Effector memory CD4-positive, alpha-beta T cell (primary cell): Measurements from ENCODE around the gene MICALL2.

Experiments used
- DNase-seq, 3 donors: peaks; one replicate each; pipeline ENCODE4 v3.0.0-alpha.2; 2020
- H3K27ac ChIP-seq: 2 replicates; pipeline ENCODE4 v1.7.0; 2013; ENCODE audit warnings: mild to moderate bottlenecking, low read length, moderate library complexity; ENCODE audit not compliant: insufficient read depth, poor library complexity, severe bottlenecking
- H3K27me3 ChIP-seq: replicated peaks from 2 replicates; pipeline ENCODE4 v1.7.0; 2013; ENCODE audit warnings: mild to moderate bottlenecking, low read length; ENCODE audit not compliant: insufficient read depth, control insufficient read depth, poor library complexity, severe bottlenecking
- H3K36me3 ChIP-seq: 2 replicates; pipeline ENCODE4 v1.7.0; 2013; ENCODE audit warnings: mild to moderate bottlenecking, low read length, moderate library complexity; ENCODE audit not compliant: control insufficient read depth, insufficient read depth
- H3K4me1 ChIP-seq: 2 replicates; pipeline ENCODE4 v1.7.0; 2013; ENCODE audit warnings: low read length, mild to moderate bottlenecking; ENCODE audit not compliant: control insufficient read depth, insufficient read depth, poor library complexity, severe bottlenecking
- H3K4me3 ChIP-seq: 2 replicates; pipeline ENCODE4 v1.7.0; 2013; ENCODE audit warnings: low read length, low read depth, mild to moderate bottlenecking; ENCODE audit not compliant: insufficient read depth, poor library complexity, severe bottlenecking
- H3K9me3 ChIP-seq: 2 replicates; pipeline ENCODE4 v1.7.0; 2013; ENCODE audit warnings: mild to moderate bottlenecking, low read length, moderate library complexity; ENCODE audit not compliant: control insufficient read depth

The MICALL2 gene

DNA sequence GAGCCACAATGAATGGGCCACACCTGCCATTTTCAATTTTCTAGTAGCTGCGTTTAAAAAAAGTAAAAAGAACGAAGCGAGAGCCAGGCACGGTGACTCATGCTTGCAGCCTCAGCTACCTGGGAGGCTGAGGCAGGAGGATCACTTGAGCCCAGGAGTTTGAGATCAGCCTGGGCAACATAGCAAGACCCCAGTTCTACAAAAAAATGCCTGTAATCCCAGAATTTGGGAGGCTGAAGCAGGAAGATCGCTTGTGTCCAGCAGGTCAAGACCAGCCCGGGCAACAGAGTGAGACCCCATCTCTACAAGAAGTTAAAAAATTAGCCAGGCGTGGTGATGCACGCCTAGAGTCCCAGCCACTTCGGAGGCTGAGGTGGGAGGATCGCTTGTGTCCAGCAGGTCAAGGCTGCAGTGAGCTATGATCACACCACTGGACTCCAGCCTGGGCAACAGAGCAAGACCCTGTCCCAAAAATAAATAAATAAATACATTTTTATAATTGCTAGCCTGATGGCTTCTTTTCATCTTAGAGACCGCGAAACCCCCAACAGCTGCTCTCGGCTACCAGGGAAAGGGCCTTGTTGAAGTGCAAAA is 32.1 kb downstream of the MICALL2 start:
- no peaks in the 10 kb centered on the region for H3K27me3 ChIP-seq
- DNase-seq = no peak
- H3K4me3 ChIP-seq = no peak overlapping the region

DNA sequence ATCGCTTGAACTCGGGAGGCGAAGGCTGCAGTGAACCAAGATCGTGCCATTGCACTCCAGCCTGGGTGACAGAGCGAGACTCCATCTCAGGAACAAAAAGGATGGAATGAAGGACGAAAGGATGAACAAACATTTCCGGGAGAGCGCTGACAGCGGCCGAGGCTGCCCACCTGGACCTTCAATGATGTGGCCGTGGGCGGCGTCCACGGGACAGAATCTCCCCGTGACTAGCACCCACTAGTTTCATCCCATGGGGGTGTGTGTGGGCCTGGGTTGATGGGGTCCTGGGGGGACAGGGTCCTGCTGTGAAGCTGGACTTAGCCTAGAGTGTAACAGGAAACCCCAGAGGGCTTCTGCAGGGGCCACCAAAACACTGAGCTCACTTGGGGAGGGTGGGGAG is 32.8 kb downstream of the MICALL2 start:
- DNase-seq = no peak
- Histone ChIP-seq H3K9me3 (no peaks in the 10 kb centered on the region), H3K27me3 (no peaks in the 10 kb centered on the region), H3K27ac (no peak overlapping the region), H3K4me1 (no peaks in the 10 kb centered on the region), H3K36me3 (no peaks in the 10 kb centered on the region), H3K4me3 (no peak overlapping the region)

More for the DNA sequence above, 32.1 kb downstream of the MICALL2 start:
- no peaks in the 10 kb centered on the region for H3K9me3 ChIP-seq
- H3K4me1 ChIP-seq = peaks cover under 1% of the 10 kb centered on the region
- no peaks in the 10 kb centered on the region for H3K36me3 ChIP-seq
- no peak overlapping the region for H3K27ac ChIP-seq

DNA sequence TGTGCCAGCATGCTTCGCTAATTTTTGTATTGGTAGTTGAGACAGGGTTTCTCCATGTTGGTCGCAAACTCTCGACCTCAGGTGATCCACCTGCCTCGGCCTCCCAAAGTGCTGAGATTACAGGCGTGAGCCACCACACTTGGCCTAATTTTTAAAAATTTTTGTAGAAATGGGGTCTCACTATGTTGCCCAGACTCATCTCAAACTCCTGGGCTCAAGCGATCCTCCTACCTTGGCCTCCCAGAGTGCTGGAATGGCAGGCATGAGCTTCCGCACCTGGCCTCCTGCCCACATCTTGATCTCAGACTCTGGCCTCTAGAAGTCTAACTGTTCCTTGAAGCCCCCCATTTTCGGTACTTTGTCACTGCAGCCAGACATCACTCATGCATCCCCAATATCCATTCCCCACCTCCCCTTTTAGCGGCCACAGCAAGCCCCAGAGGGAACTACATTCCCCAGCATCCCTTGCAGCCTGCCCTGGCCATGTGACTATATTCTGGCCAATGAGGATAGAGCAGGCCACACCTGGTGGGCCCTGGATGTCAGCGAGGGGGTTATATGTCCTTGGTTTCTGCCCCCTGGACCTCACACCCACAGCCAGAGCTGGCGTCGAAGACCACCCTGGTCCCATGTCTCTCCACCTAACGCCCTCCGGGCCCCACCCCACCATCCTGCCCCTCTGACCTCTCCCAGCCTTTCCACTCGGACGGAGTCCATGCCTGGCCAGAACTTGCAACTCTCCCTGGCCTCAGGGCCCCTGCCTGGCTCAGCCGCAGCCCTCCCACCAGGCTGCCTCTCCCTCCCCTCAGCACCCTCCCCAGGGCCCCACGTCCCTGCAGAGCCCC is 33.8 kb downstream of the MICALL2 start:
- no peak for DNase-seq
- Histone ChIP-seq H3K27me3 (no peaks in the 10 kb centered on the region), H3K4me3 (no peak overlapping the region), H3K9me3 (no peaks in the 10 kb centered on the region), H3K27ac (no peak overlapping the region), H3K4me1 (no peaks in the 10 kb centered on the region), H3K36me3 (no peaks in the 10 kb centered on the region)

DNA sequence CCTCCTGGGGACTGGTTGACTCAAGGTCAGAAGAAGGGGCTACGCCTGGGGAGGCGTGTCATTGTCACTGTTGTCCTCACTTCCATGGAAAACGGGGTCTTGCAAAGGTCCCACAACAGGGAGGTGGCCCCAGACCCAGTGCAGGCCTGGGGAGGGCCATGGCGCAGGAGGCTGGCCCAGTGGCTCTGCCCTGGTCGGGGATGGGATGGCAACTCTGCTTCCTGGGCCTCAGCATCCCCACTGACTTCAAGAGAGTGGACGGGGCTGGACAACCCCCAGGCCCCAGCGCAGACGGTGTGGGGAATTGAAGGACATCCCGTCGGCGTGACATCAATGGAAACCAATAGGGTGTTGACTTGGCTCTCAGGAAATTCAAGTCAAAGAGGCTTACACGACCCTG is 35.2 kb downstream of the MICALL2 start:
- no peak overlapping the region for H3K4me3 ChIP-seq
- H3K4me1 ChIP-seq = no peaks in the 10 kb centered on the region
- no peak for DNase-seq
- H3K27ac ChIP-seq = no peak overlapping the region
- H3K36me3 ChIP-seq = no peaks in the 10 kb centered on the region
- no peaks in the 10 kb centered on the region for H3K27me3 ChIP-seq
- no peaks in the 10 kb centered on the region for H3K9me3 ChIP-seq

DNA sequence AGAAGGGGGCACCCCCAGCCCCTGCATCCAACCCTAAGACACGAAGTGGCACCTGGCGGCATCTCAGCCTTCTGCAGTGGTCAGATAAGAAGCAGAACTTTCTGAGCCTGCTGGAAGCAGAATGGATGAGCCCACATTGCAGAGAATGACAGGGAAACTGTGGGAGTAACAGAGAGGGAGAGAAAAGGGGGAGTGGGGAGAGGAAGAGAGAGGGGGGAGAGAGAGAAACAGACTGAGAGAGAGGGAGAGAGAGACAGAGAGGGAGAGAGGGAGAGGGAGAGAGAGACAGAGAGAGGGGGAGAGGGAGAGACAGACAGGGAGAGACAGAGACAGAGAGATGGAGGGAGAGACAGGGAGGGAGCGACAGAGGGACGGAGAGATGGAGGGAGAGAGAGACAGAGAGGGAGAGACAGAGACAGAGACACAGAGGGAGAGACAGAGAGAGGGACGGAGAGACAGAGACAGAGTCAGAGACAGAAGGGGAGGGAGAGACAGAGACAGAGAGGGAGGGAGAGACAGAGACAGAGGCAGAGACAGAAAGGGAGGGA is 35.9 kb downstream of the MICALL2 start:
- DNase-seq = no peak
- Histone ChIP-seq H3K4me1 (no peaks in the 10 kb centered on the region), H3K9me3 (no peaks in the 10 kb centered on the region), H3K4me3 (no peak overlapping the region), H3K36me3 (no peaks in the 10 kb centered on the region), H3K27me3 (no peaks in the 10 kb centered on the region), H3K27ac (no peak overlapping the region)

DNA sequence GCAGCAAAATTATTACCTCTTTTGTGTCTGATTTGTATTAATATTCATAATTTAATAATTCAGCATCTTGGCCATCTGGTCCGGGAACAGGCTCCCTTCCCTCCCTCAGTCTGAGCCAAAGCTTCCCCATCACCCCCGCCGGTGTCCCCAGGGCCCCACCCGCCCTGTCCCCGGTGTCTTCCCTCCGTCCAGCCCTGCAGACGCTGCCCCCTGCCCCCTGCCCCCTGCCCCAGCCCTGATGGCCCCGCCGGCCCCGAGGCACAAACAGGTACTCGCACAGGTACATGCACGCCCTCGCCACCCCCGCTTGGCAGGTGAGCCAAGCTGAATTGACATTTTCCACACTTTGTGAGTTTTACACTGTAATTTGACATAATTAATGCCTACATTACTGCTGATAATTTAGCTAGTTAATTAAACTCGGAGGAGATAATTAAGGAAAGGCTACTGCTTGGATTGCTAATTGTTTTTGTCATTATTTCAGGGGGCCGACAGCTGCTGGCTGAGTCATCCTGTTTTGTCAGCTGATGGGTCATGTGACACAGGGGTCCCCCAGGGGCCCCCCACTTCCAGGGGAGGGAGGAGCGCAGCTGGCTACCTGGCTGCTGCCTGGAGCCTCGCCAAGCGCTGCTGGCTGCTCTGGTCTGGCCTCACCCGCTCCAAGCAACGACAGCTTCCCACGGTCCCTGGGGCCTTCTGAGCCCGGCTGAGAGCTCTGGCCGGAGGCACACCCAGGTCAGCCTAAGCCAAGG is 36.6 kb downstream of the MICALL2 start:
- no peaks in the 10 kb centered on the region for H3K27me3 ChIP-seq
- H3K9me3 ChIP-seq = no peaks in the 10 kb centered on the region
- H3K36me3 ChIP-seq = no peaks in the 10 kb centered on the region
- H3K27ac ChIP-seq = no peak overlapping the region
- no peak overlapping the region for H3K4me3 ChIP-seq
- no peak for DNase-seq
- peaks cover 4% of the 10 kb centered on the region for H3K4me1 ChIP-seq

DNA sequence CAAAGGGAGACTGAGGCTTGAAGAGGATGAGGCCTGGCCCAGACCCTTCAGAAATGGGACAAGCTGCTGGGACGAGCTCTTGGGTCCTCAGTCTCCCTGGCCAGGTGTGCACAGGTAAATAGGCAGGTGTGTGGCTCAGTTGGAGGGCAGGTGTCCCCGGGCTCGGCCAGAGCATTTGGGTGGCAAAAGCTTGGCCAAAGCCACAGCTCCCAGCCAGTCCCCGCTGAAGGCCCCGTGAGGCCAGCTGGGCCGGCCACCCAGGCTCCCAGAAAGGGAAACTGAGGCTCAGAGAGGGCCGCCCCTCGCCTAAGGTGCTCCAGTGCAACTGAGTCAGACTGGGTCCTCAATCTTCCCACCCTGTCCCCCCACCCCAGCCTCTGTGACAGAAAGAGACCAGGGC is 37.3 kb downstream of the MICALL2 start:
- no peaks in the 10 kb centered on the region for H3K9me3 ChIP-seq
- H3K36me3 ChIP-seq = no peaks in the 10 kb centered on the region
- H3K27me3 ChIP-seq = no peaks in the 10 kb centered on the region
- H3K4me3 ChIP-seq = no peak overlapping the region
- H3K27ac ChIP-seq = no peak overlapping the region
- no peak for DNase-seq
- H3K4me1 ChIP-seq = peaks cover 8% of the 10 kb centered on the region

DNA sequence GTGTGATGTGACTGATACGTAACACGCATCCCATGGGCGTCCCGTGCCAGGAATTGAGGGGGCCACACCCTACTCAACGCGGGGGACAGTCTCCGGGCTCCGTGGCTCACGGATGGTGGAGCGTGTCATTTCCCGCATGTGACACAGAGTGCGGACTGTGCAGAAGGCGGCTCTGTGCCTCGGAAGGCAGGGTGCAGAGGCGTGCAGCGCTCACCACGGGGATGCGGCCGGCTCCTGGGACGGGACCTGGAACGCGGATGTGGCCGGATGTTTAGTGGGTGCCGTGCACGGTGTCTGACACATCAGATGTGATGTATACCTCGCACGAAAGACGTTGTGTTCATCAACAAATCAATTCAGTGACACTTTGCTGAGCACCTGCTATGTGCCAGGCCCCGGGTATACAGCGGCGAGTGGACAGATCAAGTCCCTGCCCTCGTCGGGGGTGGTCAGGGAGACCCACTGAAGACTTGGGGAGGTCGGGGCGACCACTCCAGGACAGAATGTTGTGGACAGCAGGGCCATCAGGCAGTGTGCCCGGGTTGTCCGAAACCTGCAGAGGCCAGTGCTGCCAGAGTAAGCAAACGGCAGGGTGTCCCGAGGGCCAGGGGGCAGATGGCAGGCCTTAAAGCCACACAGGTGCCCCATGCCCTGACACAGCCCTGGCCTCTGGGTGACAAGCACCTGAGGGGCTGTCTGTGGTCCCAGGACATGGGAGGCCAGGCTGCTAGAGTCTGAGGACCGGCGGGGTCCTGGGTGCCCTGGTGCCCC is 38.1 kb downstream of the MICALL2 start:
- H3K9me3 ChIP-seq = no peaks in the 10 kb centered on the region
- H3K4me3 ChIP-seq = no peak overlapping the region
- no peaks in the 10 kb centered on the region for H3K36me3 ChIP-seq
- H3K4me1 ChIP-seq = peaks cover 8% of the 10 kb centered on the region
- no peak for DNase-seq
- H3K27me3 ChIP-seq = no peaks in the 10 kb centered on the region
- no peak overlapping the region for H3K27ac ChIP-seq

DNA sequence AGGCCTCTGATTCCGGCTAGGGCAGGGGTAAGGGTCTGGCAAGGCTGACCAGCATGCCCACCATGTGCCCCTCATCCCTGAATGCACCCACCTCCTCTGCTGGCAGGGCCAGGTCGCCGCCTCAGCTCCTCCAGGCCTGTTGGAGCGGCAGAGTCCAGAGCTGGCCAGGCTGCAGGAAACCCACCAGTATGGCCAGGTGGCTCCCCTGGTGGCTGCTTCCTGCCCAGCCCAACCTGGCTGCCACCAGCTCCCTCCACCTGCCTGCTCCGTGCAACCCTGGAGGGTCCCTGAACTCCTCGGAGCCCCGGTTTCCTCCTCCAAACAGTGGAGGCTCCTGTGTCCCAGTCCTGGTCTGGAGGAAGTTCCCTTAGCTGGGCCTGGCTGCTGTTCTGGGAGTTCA is 39.6 kb downstream of the MICALL2 start:
- no peaks in the 10 kb centered on the region for H3K9me3 ChIP-seq
- no peak overlapping the region for H3K27ac ChIP-seq
- H3K27me3 ChIP-seq = no peaks in the 10 kb centered on the region
- no peak overlapping the region for H3K4me3 ChIP-seq
- H3K36me3 ChIP-seq = no peaks in the 10 kb centered on the region
- peaks cover 8% of the 10 kb centered on the region for H3K4me1 ChIP-seq
- DNase-seq = no peak
